Naive thymus-derived CD8-positive, alpha-beta T cell (primary cell): Measurements from ENCODE around the gene OSBPL6. TPM values are rescaled to one million over a fixed set of nuclear protein-coding genes. Genes with fewer than 3 reads are reported as not detected.
"Not testable (repeated sequence)": the region's sequence is repeated elsewhere in the genome, so short reads cannot be mapped to it uniquely, and the experiment has no call there.

ENCODE experiments used
- ATAC-seq, 2 donors: fragments of 150-1000 bp; cut with Tn5 transposase in 1 of 2; sonication (Bioruptor Pico), chemical (Tn5 transposase) in 1 of 2; 1 replicate in 1 of 2; 2 replicates in 1 of 2; pipeline ENCODE4 v1.10.0; 2021; ENCODE audit warnings: mild to moderate bottlenecking in 2 of 2, moderate library complexity in 2 of 2
- POLR2A ChIA-PET: fragments of 350-600 bp; sonication (Branson Sonifier 250); formaldehyde crosslinking; loops from one replicate; lab custom pipeline; 2021; ENCODE audit warnings: antibody characterized with exemption; lab: Charles Lee
- DNase-seq, 10 donors: peaks; one replicate each; pipeline versions ENCODE4 v3.0.0 to v3.0.0-alpha.2; 2020 to 2022
- H3K27ac Mint-ChIP-seq, 10 donors: one replicate each; pipeline ENCODE4 v1.8.0; 2020 to 2022; ENCODE audit warnings: mild to moderate bottlenecking in 10 of 10, mixed read lengths in 10 of 10, moderate library complexity in 4 of 10, inconsistent platforms in 1 of 10
- H3K27me3 Mint-ChIP-seq, 5 donors: one replicate each; pipeline ENCODE4 v1.8.0; 2021 to 2022; ENCODE audit warnings: mixed read lengths in 5 of 5
- H3K36me3 Mint-ChIP-seq, 3 donors: one replicate each; pipeline ENCODE4 v1.8.0; 2020 to 2022; ENCODE audit warnings: mixed read lengths in 3 of 3, mild to moderate bottlenecking in 2 of 3, inconsistent platforms in 1 of 3
- H3K4me1 Mint-ChIP-seq, 4 donors: one replicate each; pipeline ENCODE4 v1.8.0; 2021 to 2022; ENCODE audit warnings: mixed read lengths in 4 of 4
- H3K4me3 Mint-ChIP-seq, 10 donors: one replicate each; pipeline ENCODE4 v1.8.0; 2020 to 2022; ENCODE audit warnings: mild to moderate bottlenecking in 10 of 10, mixed read lengths in 10 of 10, moderate library complexity in 6 of 10, inconsistent platforms in 1 of 10
- H3K9me3 Mint-ChIP-seq, 9 donors: one replicate each; pipeline ENCODE4 v1.8.0; 2020 to 2022; ENCODE audit warnings: mixed read lengths in 9 of 9, mild to moderate bottlenecking in 3 of 9, inconsistent platforms in 1 of 9, moderate library complexity in 1 of 9
- polyA plus RNA-seq, 3 donors: library from polyadenylated mRNA; unstranded; fragments of 300-500 nt; fragmentation: Illumina TruSeq; gene quantifications; one replicate each; pipeline ENCODE4 v1.2.3, GENCODE V29; 2021
- total RNA-seq, 8 experiments: library from RNA in 2 of 8; stranded (reverse) in 2 of 8; gene quantifications; one replicate each; pipeline ENCODE4 v1.2.3 and lab custom pipeline; 2021 to 2026

The OSBPL6 gene
- total and polyA plus RNA-seq, 5 experiments from 2014 or later: 0.16 to 0.67 TPM; not detected in 3

DNA sequence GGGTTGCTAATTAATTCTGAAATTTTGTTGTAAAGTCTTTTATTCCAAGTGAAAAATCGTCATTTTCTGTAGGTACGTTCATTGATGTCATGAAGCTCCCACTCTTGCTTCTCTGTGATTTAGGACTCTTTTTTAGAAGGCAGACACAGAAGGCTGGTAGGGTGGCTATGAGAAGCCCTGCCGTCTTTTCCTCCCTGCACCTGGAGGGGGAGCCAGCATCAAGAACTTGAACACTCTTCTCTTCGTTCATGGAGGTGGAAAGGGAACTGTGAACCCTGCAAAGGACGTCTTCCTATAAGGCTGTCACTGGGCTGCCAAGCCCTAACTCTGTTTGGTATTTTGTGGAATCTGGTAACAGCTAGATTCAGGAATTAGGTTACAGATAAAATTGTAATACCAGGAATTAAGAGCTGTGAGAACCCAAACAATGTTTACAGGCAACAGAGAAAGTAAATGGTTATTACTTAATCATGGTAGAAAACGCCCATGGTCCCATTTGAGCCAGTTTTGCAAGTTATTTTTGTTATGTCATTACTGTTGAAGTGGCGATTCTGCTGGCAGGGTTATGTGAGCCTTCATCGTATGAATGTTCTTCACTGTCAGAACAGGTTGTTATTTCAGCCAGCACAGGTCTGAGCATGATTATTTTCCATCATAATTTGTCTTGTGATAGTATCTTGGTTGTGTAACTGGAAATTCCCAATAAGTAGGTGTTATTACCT, 112.2 kb downstream of the OSBPL6 start:
- peak; percentile 52 to 53 for ATAC-seq
- Mint-ChIP-seq H3K4me1 (peaks cover 0 to 1% (median 0%) of the 10 kb centered on the region in 4 donors), H3K27me3 (peaks cover 6 to 31% (median 12%) of the 10 kb centered on the region in 5 donors), H3K4me3 (no peak overlapping the region), H3K27ac (no peak overlapping the region), H3K36me3 (peaks cover 0 to under 1% (median 0%) of the 10 kb centered on the region in 3 donors), H3K9me3 (no peaks in the 10 kb centered on the region)
- DNase-seq: peak in 2 of 10 donors; percentile 4 to 6
- POLR2A ChIA-PET: no interaction called here

DNA sequence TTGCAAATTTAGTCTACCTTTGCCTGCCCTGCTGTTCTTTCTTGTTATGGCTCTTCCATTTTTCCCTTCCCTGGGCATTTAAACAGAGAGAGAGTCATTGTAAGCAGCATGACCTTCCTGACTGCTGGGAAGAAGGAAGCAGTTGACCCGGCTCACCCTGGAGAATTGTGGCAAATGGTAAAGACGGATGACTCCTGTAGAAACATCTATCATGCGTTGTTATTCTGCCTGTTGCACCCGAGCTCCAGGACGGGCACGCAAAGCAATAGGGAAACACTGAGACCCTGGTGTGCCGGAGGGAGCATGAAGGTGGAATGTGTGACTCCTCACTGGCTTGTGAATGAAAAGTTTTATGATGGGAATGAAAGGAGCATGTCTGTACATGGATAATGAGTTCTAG, 113.3 kb downstream of the OSBPL6 start:
- ATAC-seq (no peak), DNase-seq (no peak)
- POLR2A ChIA-PET: no interaction called here
- Mint-ChIP-seq H3K27me3 (peaks cover 8 to 33% (median 14%) of the 10 kb centered on the region in 5 donors), H3K4me3 (no peak overlapping the region), H3K36me3 (peaks cover 0 to 2% (median 0%) of the 10 kb centered on the region in 3 donors), H3K9me3 (no peaks in the 10 kb centered on the region), H3K27ac (no peak overlapping the region), H3K4me1 (peaks cover 0 to 2% (median 0%) of the 10 kb centered on the region in 4 donors)

DNA sequence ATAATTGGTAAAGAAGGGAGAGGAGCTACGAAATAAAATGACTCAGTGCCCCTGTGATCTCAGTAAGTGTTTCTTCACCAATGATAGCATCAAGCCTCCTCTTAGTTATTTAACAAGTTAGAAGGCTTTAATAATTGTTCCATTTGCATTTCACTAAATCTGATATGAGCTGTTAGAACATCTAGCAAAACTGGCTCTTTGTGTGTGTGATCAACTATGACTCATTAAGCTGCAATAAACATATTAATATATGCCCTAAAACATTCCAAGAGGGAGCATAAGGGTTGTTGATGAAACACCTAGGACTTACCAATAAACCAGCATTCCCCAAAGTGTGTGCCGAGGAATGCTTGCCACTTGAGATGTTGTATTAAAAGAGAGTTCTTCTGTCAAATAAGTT, 115.2 kb downstream of the OSBPL6 start:
- POLR2A ChIA-PET: no interaction called here
- no peak overlapping the region for H3K27ac Mint-ChIP-seq
- DNase-seq: no peak
- no peak overlapping the region for H3K4me3 Mint-ChIP-seq
- peaks cover 0 to 2% (median 0%) of the 10 kb centered on the region in 3 donors for H3K36me3 Mint-ChIP-seq
- ATAC-seq: no peak
- H3K9me3 Mint-ChIP-seq: no peaks in the 10 kb centered on the region
- H3K27me3 Mint-ChIP-seq: peaks cover 8 to 29% (median 15%) of the 10 kb centered on the region in 5 donors
- H3K4me1 Mint-ChIP-seq: peaks cover 0 to 2% (median 0%) of the 10 kb centered on the region in 4 donors

GRCh38 chr2:178315078-178315477, 120.8 kb downstream of the OSBPL6 start:
- peaks cover 8 to 21% (median 13%) of the 10 kb centered on the region in 5 donors for H3K27me3 Mint-ChIP-seq
- peaks cover 0 to 2% (median 0%) of the 10 kb centered on the region in 3 donors for H3K36me3 Mint-ChIP-seq
- H3K4me1 Mint-ChIP-seq: peaks cover 0 to 2% (median 0%) of the 10 kb centered on the region in 4 donors
- no peak overlapping the region for H3K27ac Mint-ChIP-seq
- no peak for ATAC-seq
- H3K9me3 Mint-ChIP-seq: no peaks in the 10 kb centered on the region
- DNase-seq: no peak
- no peak overlapping the region for H3K4me3 Mint-ChIP-seq
- POLR2A ChIA-PET: no interaction called here

GRCh38 chr2:178315488-178315948, 121.2 kb downstream of the OSBPL6 start:
- Mint-ChIP-seq H3K27ac (no peak overlapping the region), H3K9me3 (no peaks in the 10 kb centered on the region), H3K4me3 (no peak overlapping the region), H3K36me3 (peaks cover 0 to 2% (median 0%) of the 10 kb centered on the region in 3 donors), H3K27me3 (peaks cover 8 to 21% (median 13%) of the 10 kb centered on the region in 5 donors), H3K4me1 (peaks cover 0 to 2% (median 0%) of the 10 kb centered on the region in 4 donors)
- DNase-seq (no peak), ATAC-seq (no peak)
- POLR2A ChIA-PET: no interaction called here

DNA sequence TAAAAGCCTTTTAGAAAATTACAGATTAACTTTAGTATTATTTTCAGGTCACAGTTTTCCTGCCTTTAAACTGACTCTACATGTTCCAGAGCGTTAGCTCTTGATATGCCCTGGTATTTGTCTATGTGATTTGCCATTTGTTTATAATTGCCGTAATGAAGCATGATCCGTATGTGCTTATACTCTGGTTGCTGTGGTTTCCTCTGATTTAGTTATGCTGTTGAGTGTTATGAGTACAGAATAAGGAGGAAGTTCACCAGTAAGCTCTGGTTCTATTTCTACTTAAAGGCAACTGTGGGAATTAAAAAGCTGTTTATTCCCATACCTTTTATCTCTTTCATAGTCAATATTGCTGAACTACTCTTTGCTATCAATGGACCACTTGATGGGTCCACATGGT, 123.5 kb downstream of the OSBPL6 start:
- Mint-ChIP-seq H3K4me1 (no peaks in the 10 kb centered on the region), H3K9me3 (no peaks in the 10 kb centered on the region), H3K4me3 (no peak overlapping the region), H3K36me3 (no peaks in the 10 kb centered on the region), H3K27me3 (peaks cover 0 to 16% (median 5%) of the 10 kb centered on the region in 5 donors), H3K27ac (peak overlapping the region in 1 of 10 donors; percentile 77)
- ATAC-seq: no peak
- no peak for DNase-seq
- POLR2A ChIA-PET: no interaction called here

- Mint-ChIP-seq H3K9me3 (no peaks in the 10 kb centered on the region), H3K4me3 (no peak overlapping the region), H3K27me3 (peaks cover 9 to 21% (median 16%) of the 10 kb centered on the region in 5 donors), H3K36me3 (no peaks in the 10 kb centered on the region), H3K27ac (no peak overlapping the region), H3K4me1 (peaks cover 0 to 2% (median 0%) of the 10 kb centered on the region in 4 donors)
- ATAC-seq (no peak), DNase-seq (no peak)
- POLR2A ChIA-PET: no interaction called here
Measured at GRCh38 chr2:178320011-178320585, 125.8 kb downstream of the OSBPL6 start.

DNA sequence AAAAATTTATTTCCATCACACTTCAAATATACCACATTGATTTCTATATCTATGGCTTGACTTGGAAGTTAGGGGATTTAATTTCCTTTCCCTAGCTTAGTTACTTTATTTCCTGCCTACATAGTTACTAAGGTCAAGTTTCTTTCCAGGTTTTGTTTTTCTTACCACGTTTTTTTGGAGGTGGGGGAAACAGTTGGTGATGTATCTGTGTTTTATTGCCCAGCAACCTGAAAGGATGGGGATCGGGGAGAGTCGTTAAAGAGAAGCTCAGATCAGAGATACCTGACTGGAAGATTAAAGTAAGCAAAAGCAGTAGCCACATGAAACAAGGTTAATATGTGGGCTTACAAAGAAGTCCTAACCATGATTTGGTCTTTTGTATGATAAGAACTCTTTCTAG, 127.8 kb downstream of the OSBPL6 start:
- no peak for ATAC-seq
- Mint-ChIP-seq H3K9me3 (no peaks in the 10 kb centered on the region), H3K4me1 (peaks cover 0 to 2% (median 0%) of the 10 kb centered on the region in 4 donors), H3K36me3 (no peaks in the 10 kb centered on the region), H3K27me3 (peaks cover 10 to 26% (median 18%) of the 10 kb centered on the region in 5 donors), H3K27ac (no peak overlapping the region), H3K4me3 (no peak overlapping the region)
- DNase-seq: no peak
- POLR2A ChIA-PET: no interaction called here

GRCh38 chr2:178323331-178323730, 129.0 kb downstream of the OSBPL6 start:
- H3K27me3 Mint-ChIP-seq: peaks cover 10 to 25% (median 18%) of the 10 kb centered on the region in 5 donors
- H3K36me3 Mint-ChIP-seq, ATAC-seq, H3K4me3 Mint-ChIP-seq, DNase-seq, H3K9me3 Mint-ChIP-seq, POLR2A ChIA-PET, H3K27ac Mint-ChIP-seq, H3K4me1 Mint-ChIP-seq: not testable (repeated sequence)

DNA sequence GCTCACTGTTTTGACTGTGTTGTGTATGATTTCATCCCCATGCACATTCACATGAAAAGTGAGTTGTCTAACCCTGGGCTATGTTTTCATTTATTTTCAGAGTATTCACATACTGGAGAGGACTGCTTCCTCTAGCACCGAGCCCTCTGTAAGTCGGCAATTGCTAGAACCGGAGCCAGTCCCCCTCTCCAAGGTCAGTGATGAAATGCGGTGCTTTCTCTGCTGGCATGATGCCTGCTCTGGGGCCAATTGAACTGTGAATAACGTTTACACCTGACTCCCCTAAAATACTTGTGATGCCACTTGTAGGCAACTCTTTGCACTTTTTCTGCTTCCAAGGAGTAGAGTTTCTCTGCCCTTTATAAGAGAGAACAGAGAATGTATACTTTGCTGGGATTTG, 129.8 kb downstream of the OSBPL6 start:
- POLR2A ChIA-PET: no interaction called here
- DNase-seq (no peak), ATAC-seq (no peak)
- Mint-ChIP-seq H3K4me3 (no peak overlapping the region), H3K36me3 (no peaks in the 10 kb centered on the region), H3K27ac (no peak overlapping the region), H3K27me3 (peaks cover 10 to 25% (median 18%) of the 10 kb centered on the region in 5 donors), H3K4me1 (peaks cover 0 to 2% (median 0%) of the 10 kb centered on the region in 4 donors), H3K9me3 (no peaks in the 10 kb centered on the region)

DNA sequence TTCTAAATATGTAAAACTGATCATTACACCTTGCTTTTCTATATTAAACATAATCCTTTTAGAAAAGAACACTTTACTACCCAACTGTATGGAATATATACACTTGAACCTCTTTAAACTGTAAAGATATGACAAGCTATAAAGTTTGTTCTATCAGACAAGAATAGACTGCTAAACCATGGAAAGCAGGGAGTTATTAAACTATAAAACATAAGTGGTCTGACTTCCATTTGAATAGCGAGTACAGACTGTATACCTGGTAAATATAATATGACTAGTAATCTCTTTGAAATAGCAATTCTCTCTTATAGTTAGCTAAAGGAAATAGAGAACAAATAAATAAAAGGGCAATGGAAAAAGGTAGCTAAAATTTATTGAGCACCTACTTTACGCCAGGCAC, 131.0 kb downstream of the OSBPL6 start:
- no peaks in the 10 kb centered on the region for H3K36me3 Mint-ChIP-seq
- POLR2A ChIA-PET: no interaction called here
- ATAC-seq: no peak
- DNase-seq: no peak
- H3K27ac Mint-ChIP-seq: no peak overlapping the region
- H3K4me1 Mint-ChIP-seq: peaks cover 0 to 2% (median 0%) of the 10 kb centered on the region in 4 donors
- no peaks in the 10 kb centered on the region for H3K9me3 Mint-ChIP-seq
- H3K4me3 Mint-ChIP-seq: no peak overlapping the region
- peaks cover 10 to 23% (median 17%) of the 10 kb centered on the region in 5 donors for H3K27me3 Mint-ChIP-seq

GRCh38 chr2:178327516-178327915, 133.2 kb downstream of the OSBPL6 start:
- no peak for ATAC-seq
- H3K27ac Mint-ChIP-seq: no peak overlapping the region
- no peaks in the 10 kb centered on the region for H3K9me3 Mint-ChIP-seq
- peaks cover 10 to 20% (median 15%) of the 10 kb centered on the region in 5 donors for H3K27me3 Mint-ChIP-seq
- POLR2A ChIA-PET: no interaction called here
- DNase-seq: no peak
- peaks cover 0 to 2% (median 0%) of the 10 kb centered on the region in 4 donors for H3K4me1 Mint-ChIP-seq
- H3K4me3 Mint-ChIP-seq: no peak overlapping the region
- H3K36me3 Mint-ChIP-seq: no peaks in the 10 kb centered on the region

GRCh38 chr2:178328037-178328436, 133.7 kb downstream of the OSBPL6 start:
- POLR2A ChIA-PET: no interaction called here
- ATAC-seq (no peak), DNase-seq (no peak)
- Mint-ChIP-seq H3K9me3 (no peaks in the 10 kb centered on the region), H3K4me3 (no peak overlapping the region), H3K4me1 (peaks cover 0 to 2% (median 0%) of the 10 kb centered on the region in 4 donors), H3K36me3 (no peaks in the 10 kb centered on the region), H3K27me3 (peaks cover 10 to 22% (median 15%) of the 10 kb centered on the region in 5 donors), H3K27ac (no peak overlapping the region)
